Glutamatergic neuron (in vitro differentiated cells): ENCODE measurements around the gene ITSN1. TPM values are rescaled to one million over a fixed set of nuclear protein-coding genes. Genes with fewer than 3 reads are reported as not detected.

Experiments used
- DNase-seq: peaks from one replicate; pipeline ENCODE4 v3.0.0; 2022
- H3K27ac Mint-ChIP-seq: one replicate; pipeline ENCODE4 v1.8.0; 2020; ENCODE audit warnings: mild to moderate bottlenecking, mixed read lengths, inconsistent platforms; ENCODE audit not compliant: unreplicated experiment
- H3K27me3 Mint-ChIP-seq: one replicate; pipeline ENCODE4 v1.8.0; 2020; ENCODE audit warnings: mild to moderate bottlenecking, moderate library complexity, mixed read lengths, inconsistent platforms; ENCODE audit not compliant: unreplicated experiment
- H3K36me3 Mint-ChIP-seq: one replicate; pipeline ENCODE4 v1.8.0; 2020; ENCODE audit warnings: mild to moderate bottlenecking, mixed read lengths, inconsistent platforms; ENCODE audit not compliant: unreplicated experiment
- H3K4me1 Mint-ChIP-seq: one replicate; pipeline ENCODE4 v1.8.0; 2020; ENCODE audit warnings: mild to moderate bottlenecking, low read depth, mixed read lengths, inconsistent platforms; ENCODE audit not compliant: unreplicated experiment
- H3K4me3 Mint-ChIP-seq: one replicate; pipeline ENCODE4 v1.8.0; 2020; ENCODE audit warnings: mild to moderate bottlenecking, mixed read lengths, inconsistent platforms; ENCODE audit not compliant: unreplicated experiment
- H3K9me3 Mint-ChIP-seq: one replicate; pipeline ENCODE4 v1.8.0; 2020; ENCODE audit warnings: mild to moderate bottlenecking, moderate library complexity, mixed read lengths, inconsistent platforms; ENCODE audit not compliant: unreplicated experiment
- total RNA-seq: library from RNA; stranded (reverse); fragmentation: NEBNext Ultra II Directional; extraction: Animal tissue kit (Norgen Biotek cat#: 25700); gene quantifications from one replicate; pipeline ENCODE4 v1.2.1, GENCODE V29; 2021; ENCODE audit not compliant: unreplicated experiment
- TF ChIP-seq, protein P1 (sequence below): fragments of 200-600 bp; sonication (generic); IDR thresholded peaks from one replicate; pipeline ENCODE4 v1.5.0; 2021; ENCODE audit not compliant: partially characterized antibody, unreplicated experiment

The ITSN1 gene
- total RNA-seq, 1 donor from 2014 or later: 89.1 TPM

DNA sequence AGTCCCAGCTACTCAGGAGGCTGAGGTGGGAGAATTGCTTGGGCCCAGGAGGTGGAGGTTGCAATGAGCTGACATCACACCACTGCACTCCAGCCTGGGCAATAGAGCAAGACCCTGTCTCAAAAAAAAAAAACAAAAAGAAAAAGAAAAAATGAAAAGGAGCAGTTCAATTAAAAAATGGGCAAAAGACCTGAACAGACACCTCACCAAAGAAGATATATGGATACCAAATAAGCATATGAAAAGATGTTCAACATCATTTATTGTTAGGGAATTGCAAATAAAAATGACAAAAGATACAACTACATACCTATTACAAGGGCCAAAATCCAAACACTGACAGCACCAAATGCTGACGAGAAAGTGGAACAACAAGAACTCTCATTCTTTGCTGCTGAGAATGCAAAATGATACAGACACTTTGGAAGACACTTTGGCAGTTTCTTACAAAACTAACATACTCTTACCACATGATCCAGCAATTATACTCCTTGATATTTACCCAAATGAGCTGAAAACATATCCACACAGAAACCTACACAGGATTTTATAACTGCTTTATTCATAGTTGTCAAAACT is 302.0 kb downstream of the ITSN1 start:
- TF ChIP-seq, protein P1, sequence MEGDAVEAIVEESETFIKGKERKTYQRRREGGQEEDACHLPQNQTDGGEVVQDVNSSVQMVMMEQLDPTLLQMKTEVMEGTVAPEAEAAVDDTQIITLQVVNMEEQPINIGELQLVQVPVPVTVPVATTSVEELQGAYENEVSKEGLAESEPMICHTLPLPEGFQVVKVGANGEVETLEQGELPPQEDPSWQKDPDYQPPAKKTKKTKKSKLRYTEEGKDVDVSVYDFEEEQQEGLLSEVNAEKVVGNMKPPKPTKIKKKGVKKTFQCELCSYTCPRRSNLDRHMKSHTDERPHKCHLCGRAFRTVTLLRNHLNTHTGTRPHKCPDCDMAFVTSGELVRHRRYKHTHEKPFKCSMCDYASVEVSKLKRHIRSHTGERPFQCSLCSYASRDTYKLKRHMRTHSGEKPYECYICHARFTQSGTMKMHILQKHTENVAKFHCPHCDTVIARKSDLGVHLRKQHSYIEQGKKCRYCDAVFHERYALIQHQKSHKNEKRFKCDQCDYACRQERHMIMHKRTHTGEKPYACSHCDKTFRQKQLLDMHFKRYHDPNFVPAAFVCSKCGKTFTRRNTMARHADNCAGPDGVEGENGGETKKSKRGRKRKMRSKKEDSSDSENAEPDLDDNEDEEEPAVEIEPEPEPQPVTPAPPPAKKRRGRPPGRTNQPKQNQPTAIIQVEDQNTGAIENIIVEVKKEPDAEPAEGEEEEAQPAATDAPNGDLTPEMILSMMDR: no peak
- no peak overlapping the region for H3K27ac Mint-ChIP-seq
- H3K4me1 Mint-ChIP-seq: peaks cover 17% of the 10 kb centered on the region
- DNase-seq: no peak
- H3K9me3 Mint-ChIP-seq: no peaks in the 10 kb centered on the region
- peaks cover 10% of the 10 kb centered on the region for H3K36me3 Mint-ChIP-seq
- no peak overlapping the region for H3K4me3 Mint-ChIP-seq
- no peaks in the 10 kb centered on the region for H3K27me3 Mint-ChIP-seq

- Mint-ChIP-seq H3K9me3 (no peaks in the 10 kb centered on the region), H3K27ac (no peak overlapping the region), H3K4me1 (peaks cover 17% of the 10 kb centered on the region), H3K27me3 (no peaks in the 10 kb centered on the region), H3K36me3 (peaks cover 10% of the 10 kb centered on the region), H3K4me3 (no peak overlapping the region)
- TF ChIP-seq, protein P1: no peak
- no peak for DNase-seq
Observed at GRCh38 chr21:33945652-33946270, 303.5 kb downstream of the ITSN1 start.

DNA sequence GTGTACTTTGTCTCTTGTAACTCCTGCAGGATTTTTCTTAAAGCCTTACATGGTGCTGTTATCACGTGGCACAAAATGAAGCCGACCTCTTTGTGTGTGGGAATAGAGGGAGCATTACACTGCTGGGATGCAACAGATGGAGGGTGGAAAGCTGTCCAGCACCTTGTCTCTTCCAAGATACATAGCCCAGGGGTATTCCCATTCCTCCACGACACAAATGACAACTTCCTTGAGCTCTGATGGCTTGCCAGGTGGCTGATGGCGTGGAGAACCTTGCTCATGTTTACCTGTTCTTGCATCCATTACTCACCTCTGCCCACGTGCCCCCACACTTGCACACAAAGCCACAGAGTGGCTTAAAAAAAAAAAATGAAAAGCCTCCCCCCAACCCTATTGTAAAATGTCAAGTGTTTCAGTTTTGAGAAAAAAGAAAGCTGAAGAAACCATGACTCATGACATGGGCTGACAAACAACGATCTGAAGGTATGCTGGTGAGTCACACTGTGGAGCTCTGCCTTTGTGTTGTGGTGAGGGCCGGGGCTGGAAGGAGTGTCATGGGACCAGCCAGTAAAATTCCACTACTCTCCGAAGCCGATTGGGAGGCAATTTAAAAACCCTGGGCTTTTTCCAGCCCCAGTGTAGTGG is 305.3 kb downstream of the ITSN1 start:
- TF ChIP-seq, protein P1: no peak
- Mint-ChIP-seq H3K27ac (peak overlapping the region; percentile 2), H3K4me3 (peak overlapping the region; percentile 12), H3K9me3 (no peaks in the 10 kb centered on the region), H3K4me1 (peaks cover 17% of the 10 kb centered on the region), H3K36me3 (peaks cover 10% of the 10 kb centered on the region), H3K27me3 (peaks cover 3% of the 10 kb centered on the region)
- DNase-seq: no peak

GRCh38 chr21:33948096-33948950 is 306.0 kb downstream of the ITSN1 start:
- Mint-ChIP-seq H3K4me1 (peaks cover 17% of the 10 kb centered on the region), H3K27me3 (peaks cover 3% of the 10 kb centered on the region), H3K4me3 (peak overlapping the region; percentile 12), H3K36me3 (peaks cover 10% of the 10 kb centered on the region), H3K27ac (peak overlapping the region; percentile 11), H3K9me3 (no peaks in the 10 kb centered on the region)
- TF ChIP-seq, protein P1: no peak
- peak; percentile 67 for DNase-seq
